K562 treated with DMSO at 1 percent for 4 hours (cell line): Measurements from ENCODE around the gene HARS2. TPM values are rescaled to one million over a fixed set of nuclear protein-coding genes. Genes with fewer than 3 reads are reported as not detected.

Source experiments
- total RNA-seq: library from RNA; unstranded; fragments of 300-600 nt; gene quantifications from 2 replicates; pipeline ENCODE4 v1.2.3, GENCODE V29; 2022; ENCODE audit not compliant: insufficient read depth

The HARS2 gene, protein sequence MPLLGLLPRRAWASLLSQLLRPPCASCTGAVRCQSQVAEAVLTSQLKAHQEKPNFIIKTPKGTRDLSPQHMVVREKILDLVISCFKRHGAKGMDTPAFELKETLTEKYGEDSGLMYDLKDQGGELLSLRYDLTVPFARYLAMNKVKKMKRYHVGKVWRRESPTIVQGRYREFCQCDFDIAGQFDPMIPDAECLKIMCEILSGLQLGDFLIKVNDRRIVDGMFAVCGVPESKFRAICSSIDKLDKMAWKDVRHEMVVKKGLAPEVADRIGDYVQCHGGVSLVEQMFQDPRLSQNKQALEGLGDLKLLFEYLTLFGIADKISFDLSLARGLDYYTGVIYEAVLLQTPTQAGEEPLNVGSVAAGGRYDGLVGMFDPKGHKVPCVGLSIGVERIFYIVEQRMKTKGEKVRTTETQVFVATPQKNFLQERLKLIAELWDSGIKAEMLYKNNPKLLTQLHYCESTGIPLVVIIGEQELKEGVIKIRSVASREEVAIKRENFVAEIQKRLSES
- total RNA-seq: 10.2 and 15.1 TPM in 2 replicates

DNA sequence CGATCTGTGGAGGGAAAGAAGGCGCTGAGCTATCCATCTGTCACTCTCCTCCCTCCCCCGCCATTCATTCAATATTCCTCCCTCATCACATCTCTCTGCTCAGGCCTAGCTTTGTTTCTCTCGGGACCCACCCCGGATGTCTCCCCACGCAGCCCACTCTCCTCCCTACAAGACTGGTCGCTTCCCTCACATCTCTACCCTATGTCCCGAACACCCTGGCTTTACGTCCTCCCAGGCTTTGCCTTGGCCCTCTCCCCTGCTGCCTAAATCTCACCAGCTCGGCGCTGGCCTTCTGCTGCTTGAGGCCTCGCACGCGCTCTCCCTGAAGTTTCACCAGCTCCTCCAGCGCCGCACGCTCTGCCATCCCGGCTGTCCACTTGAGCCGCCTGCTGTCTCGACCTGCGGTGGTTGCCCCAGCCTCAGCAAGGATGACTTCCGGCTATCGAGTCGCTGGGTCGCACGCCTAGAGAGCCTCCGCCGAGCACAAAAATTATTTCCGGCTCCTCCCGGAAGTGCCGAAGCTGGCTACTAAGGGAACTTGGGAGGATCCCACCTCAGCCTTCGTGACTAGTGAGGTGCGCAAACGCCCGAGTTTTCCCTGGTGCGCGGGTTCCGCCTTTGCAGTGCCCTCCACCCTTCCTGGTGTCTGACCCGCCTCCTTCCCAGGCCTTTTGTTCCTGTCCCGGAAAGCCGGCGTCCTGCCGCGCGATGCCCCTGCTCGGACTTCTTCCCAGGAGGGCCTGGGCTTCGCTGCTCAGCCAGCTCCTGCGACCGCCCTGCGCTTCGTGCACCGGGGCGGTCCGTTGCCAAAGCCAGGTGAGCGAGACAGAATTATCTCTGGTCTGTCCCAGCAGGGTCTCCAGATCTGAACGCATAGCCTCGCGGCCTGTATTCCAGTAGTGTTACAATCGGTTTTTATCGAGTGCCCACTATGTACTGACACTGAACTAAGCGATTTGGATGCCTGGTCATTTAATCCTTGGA, at the start of gene HARS2, which contains the start of gene HARS1:
Gene HARS2, plus strand, starts transcription at position 515 of the 984 bp plus-strand sequence. Its CDS starts 194 bp downstream, at position 709.
Gene HARS1, minus strand, starts transcription at position 430 of the 984 bp plus-strand sequence. Its CDS starts 66 bp downstream, at position 364.

DNA sequence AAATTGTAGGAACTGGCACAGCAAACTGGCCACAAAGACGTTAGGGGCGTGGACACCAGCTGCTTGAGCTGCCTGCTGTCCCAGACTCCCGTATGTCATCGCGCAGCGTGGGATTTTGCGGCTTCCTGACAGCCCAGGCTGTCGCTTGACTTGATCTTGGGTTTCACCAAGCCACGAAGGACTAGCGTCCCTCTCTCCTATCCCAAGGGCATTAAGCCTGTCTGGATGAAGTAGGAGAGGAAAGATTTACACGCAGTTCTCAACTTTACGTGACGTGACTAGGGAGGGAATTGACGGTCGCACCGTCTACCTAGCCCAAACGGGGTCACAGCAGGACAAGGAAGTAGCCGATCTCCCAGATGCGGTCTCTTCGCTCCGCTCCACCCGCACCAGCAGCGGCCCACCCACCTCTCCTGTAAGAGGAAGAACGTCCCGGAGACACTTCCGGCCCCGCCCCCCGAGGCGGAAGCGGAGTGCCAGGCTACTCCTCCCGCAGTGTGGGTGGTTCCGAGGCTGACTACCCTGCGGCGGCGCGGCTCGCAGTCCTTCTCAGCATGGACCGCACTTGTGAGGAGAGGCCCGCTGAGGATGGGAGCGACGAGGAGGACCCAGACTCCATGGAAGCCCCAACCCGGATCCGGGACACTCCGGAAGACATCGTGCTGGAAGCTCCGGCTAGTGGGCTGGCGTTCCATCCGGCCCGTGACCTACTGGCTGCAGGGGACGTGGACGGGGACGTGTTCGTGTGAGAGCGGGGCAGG, 26.7 kb upstream of the HARS2 start, which contains the start of gene WDR55:
Gene WDR55, plus strand, starts transcription at position 546 of the 761 bp plus-strand sequence. Its CDS starts 9 bp downstream, at position 555.

DNA sequence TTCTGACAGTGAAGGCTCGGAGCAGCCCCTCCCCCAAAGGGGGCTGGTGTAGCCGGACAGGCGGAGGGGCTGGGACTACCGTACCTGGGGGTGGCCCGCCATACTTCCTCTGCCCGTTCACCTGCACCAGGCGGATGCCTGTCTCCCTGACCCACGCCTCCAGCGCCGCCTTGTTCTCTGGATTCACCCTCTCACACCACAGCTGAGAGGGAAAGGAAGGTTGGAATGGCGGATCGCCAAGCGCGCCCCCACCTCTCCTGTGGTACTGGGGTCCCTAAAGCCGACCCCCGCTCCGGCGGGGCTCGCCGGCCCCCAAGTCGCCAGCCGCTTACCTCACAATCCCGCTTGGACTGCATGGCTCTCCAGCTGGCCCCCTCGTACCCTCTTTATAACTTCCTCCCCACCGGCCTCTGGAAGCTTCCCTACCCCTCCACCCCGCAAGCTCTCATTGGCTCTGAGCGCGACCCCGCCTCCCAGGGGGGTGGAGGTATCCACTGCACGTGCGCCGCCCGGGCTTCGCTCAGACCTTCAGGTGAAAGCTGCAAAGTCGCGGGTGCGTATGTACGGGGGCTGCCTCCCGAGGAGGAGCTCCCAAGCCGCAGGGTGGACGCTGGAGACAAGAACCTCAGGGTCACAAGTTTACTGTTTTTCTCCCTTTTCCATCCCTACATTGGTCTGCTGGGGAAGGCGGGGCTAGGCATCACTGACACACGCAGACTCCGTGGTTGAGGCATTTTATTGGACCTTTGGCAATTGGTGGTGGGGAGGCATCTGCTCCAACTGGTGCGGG, 17.9 kb upstream of the HARS2 start, which contains the start of gene DND1:
Gene DND1, minus strand, starts transcription at position 390 of the 790 bp plus-strand sequence. Its CDS starts 34 bp downstream, at position 356.

DNA sequence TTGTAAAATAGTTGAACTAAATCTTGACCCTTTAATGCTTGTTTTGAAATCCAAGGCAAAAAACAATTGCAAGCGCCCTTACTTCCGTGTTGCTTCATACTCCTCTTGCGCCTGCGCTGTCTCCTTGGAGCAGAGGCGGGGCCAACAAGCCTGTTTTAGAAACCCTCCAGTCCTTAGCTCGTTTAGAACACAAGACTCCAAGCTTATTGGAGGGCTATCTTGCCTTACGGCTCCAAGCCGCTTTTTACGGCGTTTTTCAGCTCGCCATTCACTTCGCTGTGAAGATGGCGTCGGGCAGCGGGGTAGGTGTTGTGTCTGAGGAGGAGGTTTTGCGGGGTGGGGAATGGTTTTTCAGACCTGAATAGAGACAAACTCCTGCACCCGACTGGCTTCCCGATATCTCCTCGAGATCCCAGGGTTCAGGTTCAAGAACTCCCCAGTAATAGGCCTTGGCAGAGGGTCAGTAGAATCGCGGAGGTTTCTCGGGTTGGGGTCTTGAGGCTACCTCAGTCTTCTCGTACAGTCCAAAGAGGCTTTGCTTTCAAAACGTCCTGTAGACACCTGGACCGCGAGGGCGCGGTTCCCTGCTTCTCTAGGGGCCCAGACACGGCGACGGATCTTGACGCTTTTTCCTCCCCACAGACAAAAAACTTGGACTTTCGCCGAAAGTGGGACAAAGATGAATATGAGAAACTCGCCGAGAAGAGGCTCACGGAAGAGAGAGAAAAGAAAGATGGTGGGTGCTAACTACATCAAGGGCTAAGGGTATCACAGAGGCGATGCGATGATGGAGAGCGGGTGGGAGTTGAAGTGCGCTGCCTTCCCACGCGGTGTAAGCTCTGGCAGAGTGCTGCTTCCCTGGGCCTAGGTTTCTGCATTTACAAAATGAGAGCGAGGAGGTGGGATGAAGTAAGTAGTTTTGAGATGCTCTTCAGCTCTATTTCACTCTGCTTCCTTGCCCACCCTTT, 9.2 kb downstream of the HARS2 start, which contains the start of gene ZMAT2:
Gene ZMAT2, plus strand, starts transcription at position 271 of the 968 bp plus-strand sequence. Its CDS starts 14 bp downstream, at position 285.

Other genes with a start within 250 kb of the HARS2 start
- gene EIF4EBP3, start 143.8 kb upstream of the HARS2 start, total RNA-seq: 5.1 and 5.3 TPM in 2 replicates
- gene SRA1, start 134.0 kb upstream of the HARS2 start, total RNA-seq: 24.8 and 27.5 TPM in 2 replicates
- gene APBB3, start 126.9 kb upstream of the HARS2 start, total RNA-seq: 8.4 and 9.2 TPM in 2 replicates
- gene SLC35A4, start 126.6 kb upstream of the HARS2 start, total RNA-seq: 110 and 118 TPM in 2 replicates
- 4.9 TPM in 1 of 2 replicates, not detected in the other for gene CD14, start 58.3 kb upstream of the HARS2 start, total RNA-seq
- 10.4 and 10.7 TPM in 2 replicates for gene TMCO6, start 52.0 kb upstream of the HARS2 start, total RNA-seq
- gene NDUFA2, start 43.8 kb upstream of the HARS2 start, total RNA-seq: 172 and 175 TPM in 2 replicates
- gene IK, start 43.6 kb upstream of the HARS2 start, total RNA-seq: 149 and 176 TPM in 2 replicates
- 43.1 and 46.0 TPM in 2 replicates for gene WDR55, start 26.6 kb upstream of the HARS2 start, total RNA-seq
- 3.3 and 7.0 TPM in 2 replicates for gene DND1, start 17.9 kb upstream of the HARS2 start, total RNA-seq
- 43.5 and 55.6 TPM in 2 replicates for gene HARS1, start 85 bp upstream of the HARS2 start, total RNA-seq
- 34.6 and 43.0 TPM in 2 replicates for gene ZMAT2, start 9.0 kb downstream of the HARS2 start, total RNA-seq
- not detected in 2 replicates for gene PCDHA1, start 94.7 kb downstream of the HARS2 start, total RNA-seq
- not detected in 2 replicates for gene PCDHA2, start 103.4 kb downstream of the HARS2 start, total RNA-seq
- not detected in 2 replicates for gene PCDHA3, start 109.6 kb downstream of the HARS2 start, total RNA-seq
- not detected in 2 replicates for gene PCDHA4, start 115.6 kb downstream of the HARS2 start, total RNA-seq
- not detected in 2 replicates for gene PCDHA5, start 130.2 kb downstream of the HARS2 start, total RNA-seq
- gene PCDHA6, start 136.5 kb downstream of the HARS2 start, total RNA-seq: not detected in 2 replicates
- gene PCDHA7, start 142.8 kb downstream of the HARS2 start, total RNA-seq: not detected in 2 replicates
- gene PCDHA8, start 149.7 kb downstream of the HARS2 start, total RNA-seq: not detected in 2 replicates
- not detected in 2 replicates for gene PCDHA9, start 156.9 kb downstream of the HARS2 start, total RNA-seq
- not detected in 2 replicates for gene PCDHA10, start 164.4 kb downstream of the HARS2 start, total RNA-seq
- not detected in 2 replicates for gene PCDHA11, start 177.5 kb downstream of the HARS2 start, total RNA-seq
- gene PCDHA12, start 183.9 kb downstream of the HARS2 start, total RNA-seq: not detected in 2 replicates
- not detected in 2 replicates for gene PCDHA13, start 190.7 kb downstream of the HARS2 start, total RNA-seq
- gene PCDHAC1, start 234.8 kb downstream of the HARS2 start, total RNA-seq: not detected in 2 replicates